HG03108 (cell line): ENCODE measurements around the gene MEDAG.

Source experiments
- ATAC-seq: cut with Tn5 transposase; IDR thresholded peaks from one replicate; pipeline ENCODE4 v1.9.1; 2021; ENCODE audit warnings: moderate library complexity; ENCODE audit not compliant: unreplicated experiment

The MEDAG gene

DNA sequence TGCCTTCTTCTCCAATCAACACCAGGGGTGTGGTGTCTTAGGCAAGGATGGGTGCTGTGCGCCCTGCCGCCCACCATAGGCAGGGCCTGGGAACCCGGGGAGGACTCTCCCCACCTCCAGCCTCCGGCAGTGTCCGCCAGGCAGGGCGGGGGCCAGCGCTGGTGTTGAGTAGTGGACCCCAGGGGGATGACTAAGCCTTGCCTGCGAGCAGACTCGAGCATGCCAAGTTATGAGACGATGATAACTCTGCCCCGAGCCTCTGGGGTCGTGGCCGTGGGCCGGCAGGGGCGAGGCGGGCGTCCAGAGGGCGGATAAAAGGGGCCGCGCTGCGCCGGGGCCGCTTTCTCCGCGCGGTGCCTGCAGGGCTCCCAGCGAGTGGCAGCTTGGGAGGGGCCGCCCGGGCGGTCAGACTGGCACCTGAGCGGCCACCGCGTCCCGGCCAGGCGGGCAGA, at the start of gene MEDAG:
Gene MEDAG (plus strand): TSS at position 340 of the 452 bp plus-strand sequence. CDS start 245 bp downstream, outside the sequence.
- ATAC-seq, result no peak

DNA sequence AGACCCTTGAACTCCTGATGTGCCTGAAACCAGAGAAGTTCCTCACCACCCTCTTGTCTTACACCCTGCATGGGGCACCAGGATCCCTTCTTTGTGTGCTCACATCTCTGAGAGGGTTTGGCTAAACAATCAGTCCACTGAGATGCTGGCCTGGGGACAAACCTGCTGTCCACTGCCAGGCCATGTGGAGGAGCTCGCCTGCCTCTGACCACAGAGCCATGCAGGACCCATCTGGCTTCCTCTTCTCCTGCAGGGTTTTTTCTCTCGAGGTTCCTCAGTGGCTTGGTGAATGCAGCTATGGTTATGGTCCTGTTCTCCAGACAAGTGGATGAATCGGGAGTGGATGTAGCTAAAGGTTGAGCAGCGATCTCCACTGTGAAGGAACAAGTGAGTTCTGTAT, 49.1 kb upstream of the MEDAG start:
- no peak for ATAC-seq

DNA sequence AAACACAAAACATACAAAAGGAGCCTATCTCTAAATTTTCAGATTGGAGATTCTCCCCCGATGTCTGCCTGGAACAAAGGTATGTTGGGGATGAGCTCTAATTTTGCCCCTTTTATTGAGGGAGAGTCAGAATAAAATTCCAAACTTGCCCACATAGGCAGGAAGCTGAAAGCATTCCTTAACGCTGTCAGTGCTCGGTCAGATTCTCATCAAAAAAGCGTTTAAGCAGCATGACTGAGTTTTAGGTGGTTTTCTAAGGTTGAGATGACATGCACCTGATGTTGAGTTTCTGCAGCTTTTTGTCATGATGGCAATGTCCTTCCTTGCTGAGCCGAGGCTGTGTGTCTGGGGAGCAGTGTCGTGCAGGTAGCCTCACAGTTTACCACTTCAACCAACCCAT, 48.4 kb upstream of the MEDAG start:
- no peak for ATAC-seq

DNA sequence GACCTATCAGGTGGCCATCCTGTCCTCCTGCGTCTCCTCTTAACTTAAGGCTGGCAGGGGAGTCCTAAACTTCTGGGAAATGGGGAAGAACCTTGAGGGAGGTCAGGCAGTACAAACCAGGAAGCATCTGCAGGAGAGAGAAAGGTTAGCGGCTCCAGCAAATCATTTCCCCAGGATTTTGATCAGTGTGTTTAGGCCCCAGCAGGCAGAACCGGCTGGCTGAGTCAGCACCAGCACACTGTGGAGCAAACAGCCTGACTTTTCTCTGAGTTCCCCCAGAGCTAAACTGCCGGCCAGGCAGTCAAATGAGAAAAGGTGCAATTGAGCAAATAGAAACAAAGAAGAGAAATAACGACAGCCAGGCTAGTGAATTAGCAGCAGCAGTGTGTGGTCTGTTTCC, 46.7 kb upstream of the MEDAG start:
- ATAC-seq, result no peak

DNA sequence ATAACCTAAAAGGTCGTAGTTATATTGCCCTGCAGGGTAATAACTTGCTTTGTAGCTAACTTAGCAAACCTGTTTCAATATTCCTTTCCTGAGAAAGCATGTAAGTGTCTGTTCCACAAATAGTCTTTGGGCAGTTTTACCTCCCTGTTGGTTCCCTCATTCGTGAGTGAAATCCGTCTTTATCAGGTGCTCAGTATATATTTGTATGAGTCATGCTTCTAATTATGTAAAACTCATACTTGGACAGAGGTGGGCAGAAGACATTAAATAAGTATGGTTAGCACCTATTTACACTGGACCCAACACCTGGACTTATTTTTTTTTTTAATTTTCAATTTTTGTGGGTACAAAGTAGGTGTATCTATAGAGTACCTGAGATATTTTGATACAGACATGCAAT, 44.9 kb upstream of the MEDAG start:
- no peak for ATAC-seq

DNA sequence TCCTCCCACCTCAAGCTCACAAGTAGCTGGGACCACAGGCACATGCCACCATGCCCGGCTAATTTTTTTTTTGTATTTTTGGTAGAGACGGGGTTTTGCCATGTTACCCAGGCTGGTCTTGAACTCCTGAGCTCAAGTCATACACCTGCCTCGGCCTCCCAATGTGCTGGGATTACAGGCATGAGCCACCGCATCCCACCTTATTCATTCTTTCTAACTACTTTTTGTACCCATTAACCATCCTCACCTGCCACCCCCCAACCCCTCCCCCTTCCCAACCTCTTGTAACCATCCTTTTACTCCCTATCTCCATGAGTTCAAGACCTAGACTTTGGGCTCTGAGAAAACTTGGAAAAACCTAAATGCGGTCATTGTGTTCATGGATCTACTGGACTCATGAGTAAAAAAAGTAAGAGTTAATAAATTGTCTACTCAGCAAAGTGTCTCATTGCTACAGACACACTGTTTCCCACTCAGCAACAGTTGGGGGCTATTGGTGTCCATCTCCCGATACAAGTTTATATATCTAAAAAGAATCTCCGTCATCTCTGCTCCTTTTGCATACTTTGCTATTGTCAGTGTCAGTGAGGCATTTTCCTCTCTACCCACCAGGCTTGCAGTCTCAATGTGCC, 44.1 kb upstream of the MEDAG start:
- no peak for ATAC-seq

DNA sequence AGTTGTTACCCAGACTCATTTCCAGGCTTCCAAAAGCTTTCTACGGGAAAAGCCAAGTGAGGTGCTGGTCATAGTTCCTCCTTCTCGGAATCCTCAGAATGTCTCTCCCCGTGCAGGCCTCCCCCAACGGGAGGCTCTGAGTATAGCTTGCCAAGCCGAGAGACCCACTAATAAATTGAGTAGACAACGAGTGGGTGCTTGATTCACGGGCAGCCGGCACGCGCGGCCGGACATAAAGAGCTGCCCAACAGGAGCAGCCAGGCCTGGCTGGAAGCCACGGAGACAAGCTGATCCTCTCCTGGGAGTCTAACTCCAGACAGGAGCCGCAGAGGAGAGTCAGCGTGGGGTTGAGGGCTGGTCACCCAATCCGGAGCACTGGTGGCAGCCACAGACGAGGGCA, 43.4 kb upstream of the MEDAG start:
- ATAC-seq, result no peak

DNA sequence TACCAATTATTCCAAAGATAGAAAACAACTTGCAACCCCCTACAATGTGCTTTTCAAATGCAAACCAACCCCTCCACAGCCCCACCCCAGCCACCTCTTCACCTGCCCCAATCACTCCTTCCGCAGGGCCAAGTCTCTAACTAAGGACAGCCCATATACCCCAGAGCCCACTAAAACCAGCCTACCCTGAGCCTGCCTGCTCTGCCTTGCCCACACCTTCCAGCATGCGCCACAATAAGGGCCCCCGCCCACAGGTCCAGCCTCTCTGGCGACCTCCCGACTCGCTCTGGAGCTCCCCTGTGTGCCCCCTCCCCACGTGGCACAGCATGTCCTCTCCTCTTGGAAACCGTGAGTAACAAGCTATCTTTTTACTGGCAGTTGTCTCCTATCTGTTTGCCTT, 42.8 kb upstream of the MEDAG start:
- no peak for ATAC-seq

DNA sequence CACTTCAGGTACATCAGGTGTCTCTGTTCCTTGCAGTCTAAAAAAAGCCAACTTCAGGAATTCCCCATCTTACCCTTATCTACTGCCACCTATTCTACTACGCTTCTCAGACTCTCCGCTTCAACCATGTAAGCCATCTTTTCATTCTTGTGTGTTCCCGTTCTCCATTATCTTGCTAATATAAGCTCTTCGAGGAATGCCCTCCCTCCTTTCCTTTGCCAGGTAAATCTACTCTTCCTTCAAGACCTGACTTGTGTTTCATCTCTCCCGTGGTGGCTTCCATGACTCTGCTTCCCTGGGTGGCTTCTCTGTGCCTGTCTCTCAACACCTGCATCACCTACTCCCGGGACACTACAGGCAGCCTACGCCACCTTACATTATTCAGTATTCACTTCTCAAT, 42.3 kb upstream of the MEDAG start:
- ATAC-seq, result no peak

DNA sequence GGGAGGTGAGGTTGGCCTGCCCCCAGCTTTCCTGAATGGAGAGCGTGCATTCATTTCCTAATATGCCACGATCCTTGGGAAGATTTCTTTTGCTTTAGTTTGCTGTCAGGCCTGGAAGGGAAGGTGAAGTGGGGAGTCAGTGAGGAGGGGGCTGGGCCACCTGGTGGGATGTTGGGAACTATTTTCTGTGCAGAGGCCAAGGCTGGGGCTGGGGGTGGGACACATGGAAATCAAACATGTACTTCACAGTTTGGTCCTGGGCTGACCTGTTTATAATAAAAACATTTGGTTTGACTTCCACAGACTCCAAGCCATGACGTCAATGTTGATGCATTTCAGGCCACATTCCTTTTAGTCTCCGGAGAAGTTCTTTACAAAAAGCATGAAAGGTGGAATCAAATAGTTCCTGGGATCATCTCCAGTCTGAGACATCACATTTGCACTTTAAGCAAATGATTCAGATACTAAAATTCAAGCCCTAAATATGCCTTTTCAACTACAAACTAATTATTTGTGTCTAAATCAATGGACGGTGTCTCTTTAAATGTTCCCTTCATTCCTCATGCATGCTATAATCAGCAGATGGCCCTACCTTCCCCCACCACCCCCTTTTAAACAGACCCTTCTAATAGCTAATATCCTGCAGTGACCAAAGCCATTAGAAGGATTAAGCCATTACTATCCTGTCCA, 41.5 kb upstream of the MEDAG start:
- ATAC-seq, result no peak

DNA sequence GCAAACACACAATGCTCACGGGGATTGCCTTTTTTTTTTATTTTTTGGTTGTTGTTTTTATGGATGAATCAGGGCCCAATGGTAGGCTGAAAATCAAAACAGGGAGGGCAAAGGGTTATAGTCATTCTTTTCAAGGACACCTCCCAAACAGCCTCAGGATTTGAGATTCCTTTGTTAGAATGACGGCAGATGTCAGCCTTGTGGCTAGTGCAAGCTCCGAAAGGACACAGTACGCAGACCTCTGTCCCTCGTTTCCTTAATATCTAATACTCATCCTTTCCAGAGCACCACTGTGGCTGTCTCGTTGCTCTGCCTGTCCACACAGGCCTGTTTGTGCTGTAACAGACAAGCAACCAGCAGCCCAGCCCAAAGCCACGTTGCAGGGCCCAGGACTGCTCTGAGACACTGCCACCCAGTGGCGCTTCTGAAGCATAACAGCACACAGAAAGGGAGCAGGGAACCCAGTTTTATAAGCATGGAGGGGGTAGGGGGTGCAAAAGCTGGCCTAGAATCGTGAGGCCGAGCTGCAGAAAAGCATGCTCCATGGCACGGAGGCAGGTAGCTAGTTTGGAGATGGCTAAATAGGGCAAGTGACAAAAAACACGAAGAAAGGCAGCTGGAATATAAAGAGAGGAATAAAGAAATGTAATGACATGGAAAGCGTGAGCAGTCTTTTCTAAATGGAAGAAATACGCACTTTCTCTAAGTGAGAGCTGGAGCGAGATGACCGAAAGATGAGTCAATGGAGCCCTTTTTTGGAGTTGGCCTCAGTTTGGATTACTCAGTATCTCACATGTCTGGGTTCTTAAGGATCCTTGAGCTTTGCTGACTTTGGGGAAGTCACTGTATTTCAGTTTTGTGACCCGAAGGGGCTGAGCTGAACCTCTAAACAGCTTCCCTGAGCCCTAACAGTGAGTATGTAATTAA, 40.7 kb upstream of the MEDAG start:
- ATAC-seq, result peak; percentile 70

DNA sequence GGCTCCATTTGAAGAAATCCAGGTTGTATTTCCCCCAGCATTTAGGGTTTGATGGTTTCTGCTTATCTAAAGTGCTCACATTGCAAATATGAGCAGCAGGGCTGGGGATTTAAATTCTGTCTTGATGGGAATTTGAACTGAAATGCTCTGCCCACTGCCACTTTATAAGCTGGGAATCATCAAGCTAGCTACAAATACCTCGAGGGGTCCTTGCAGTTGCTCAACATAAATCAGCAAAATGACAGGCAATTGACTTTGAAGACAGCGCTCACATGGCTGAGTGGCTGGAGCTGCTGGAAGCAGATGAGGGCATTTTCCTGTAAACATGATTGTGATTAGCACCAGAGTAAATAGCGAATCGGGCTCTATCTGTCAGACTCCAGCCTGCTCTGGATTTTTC, 39.4 kb upstream of the MEDAG start:
- ATAC-seq, result no peak

DNA sequence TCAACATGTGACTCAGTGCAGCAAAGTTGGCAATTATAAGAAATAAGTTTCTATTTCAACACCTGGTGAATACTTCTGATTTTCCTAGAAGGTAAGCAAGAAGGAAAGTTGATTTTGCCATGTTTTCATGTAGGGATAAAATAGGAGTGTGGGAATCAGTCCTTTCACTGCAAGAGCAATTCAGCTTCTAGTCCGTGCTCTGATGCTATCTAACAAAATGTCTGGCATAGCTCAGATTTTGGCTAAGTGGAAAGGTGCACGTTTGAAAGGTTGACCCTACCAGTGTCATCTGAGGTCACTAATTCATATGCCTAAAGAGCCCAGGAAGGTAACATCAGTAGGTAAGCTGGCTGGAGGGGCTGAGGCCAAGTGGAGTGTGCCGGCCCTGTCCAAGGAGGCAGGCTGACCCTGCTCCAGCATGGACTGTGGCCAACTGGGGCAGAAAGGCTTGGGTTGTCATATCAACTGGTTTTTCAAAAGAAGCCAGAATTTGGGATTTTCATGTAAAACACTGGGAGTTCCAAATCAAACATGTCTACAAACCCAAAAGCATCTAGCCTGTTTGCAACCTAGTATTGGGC, 38.9 kb upstream of the MEDAG start:
- no peak for ATAC-seq

DNA sequence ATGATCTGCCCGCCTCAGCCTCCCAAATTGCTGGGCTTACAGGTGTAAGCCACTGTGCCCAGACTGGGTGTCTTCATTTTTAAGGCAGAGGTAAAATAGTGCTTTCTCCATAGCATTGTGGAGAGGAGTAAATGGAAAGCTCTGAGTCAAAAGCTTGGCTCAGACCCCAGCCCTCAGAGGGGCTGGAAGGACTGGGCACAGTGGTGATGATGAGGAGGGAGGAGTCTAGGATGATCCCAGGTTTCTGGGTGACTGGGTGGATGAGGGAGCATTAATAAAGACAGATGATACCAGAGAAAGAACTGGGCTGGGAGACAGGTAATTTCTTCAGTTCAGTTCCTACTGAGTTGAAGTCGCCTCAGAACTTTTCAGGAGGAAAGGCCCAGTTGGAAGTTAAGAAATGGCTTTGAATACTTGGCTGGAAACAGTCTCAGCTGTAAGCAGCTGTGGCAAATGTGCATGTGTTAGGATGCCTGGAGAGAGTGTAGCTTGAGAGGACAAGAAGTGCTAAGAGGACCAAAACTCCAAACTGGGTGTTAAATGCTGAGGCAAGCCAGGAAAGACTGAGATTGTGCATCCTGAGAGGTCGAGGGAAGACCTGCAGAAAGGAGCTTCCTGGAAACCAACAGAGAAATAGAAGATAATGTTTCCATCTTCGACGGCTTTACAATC, 37.1 kb upstream of the MEDAG start:
- ATAC-seq, result no peak

DNA sequence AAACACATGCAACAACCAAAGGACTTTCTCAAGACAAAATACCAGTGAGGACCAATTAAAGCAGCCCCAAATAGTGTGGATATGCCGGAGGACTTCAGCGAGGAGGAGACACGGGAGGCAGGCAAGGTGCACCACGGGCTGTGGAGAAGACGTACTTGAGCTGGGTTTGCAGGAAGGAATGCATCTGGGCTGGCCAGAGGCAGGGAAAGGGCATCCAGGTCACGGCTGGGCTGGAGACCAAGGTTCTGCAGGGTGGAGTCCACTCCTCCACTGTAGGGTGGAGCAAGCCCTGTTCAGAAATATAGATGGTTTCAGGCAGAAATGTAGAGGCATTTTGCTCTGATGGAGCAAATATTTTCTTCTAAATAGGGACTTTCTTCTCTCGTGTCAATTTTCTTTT, 36.6 kb upstream of the MEDAG start:
- ATAC-seq, result no peak

DNA sequence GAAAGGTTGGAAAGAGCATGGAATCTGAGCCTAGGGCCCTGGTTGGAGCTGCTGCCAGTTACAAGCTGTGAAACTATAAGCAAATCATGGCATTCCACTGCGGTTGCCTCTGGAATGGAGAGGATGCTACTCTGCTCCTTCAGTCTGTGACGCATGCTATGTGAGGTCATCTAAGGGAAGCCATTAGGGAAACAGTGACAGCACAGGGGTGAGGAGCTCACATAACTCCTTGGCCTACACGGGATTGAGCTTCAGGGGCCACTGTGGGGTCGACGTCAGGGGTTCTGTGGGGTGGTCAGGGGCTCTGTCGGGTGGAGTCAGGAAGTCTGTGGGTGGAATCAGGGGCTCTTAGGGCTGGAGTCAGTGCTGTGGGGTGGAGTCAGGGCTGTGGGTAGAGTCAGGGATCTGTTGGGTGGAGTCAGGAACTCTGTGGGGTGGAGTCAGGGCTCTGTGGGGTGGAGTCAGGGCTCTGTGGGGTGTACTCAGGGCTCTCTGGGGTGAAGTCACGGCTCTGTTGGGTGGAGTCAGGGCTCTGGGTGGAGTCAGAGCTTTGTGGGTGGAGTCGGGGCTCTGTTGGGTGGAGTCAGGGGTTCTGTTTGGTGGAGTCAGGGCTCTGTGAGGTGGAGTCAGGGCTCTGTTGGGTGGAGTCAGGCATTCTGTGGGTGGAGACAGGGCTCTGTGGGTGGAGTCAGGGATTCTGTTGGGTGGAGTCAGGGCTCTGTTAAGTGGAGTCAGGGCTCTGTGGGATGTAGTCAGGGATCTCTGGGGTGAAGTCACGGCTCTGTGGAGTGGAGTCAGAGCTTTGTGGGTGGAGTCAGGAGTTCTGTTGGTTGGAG, 35.8 kb upstream of the MEDAG start:
- no peak for ATAC-seq

DNA sequence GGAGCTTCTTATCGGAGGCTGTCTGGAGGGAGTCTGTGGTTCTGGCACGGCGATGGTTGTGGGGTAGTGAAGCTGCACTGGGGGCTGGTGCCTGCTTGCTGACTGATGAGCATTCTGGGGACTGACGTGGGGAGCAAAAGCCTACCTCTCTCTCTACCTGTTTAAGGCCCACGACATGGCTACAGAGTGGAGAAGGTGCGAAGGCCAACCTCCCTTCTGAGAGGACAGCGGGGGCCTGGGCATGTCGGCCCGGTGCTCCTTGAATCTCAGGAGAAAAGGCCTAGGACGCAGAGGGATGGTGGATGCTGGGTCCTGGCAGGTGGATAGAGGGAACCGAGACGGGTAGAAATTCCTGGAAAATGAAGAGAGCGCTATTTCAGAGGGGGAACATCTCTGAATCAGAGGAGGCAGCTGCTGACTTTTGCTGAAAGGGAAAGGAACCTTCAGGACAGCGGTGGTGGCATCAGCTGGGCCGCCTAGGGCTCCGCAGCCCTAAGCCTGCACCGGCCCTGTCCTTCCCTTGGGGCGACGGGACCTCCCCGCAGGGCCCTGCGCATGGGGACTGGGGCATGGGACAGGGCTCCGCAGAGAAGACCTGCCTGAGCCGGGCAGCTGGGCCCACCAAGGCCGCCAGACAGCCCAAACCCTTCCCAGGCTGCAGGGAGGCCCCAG, 35.0 kb upstream of the MEDAG start:
- ATAC-seq, result no peak

DNA sequence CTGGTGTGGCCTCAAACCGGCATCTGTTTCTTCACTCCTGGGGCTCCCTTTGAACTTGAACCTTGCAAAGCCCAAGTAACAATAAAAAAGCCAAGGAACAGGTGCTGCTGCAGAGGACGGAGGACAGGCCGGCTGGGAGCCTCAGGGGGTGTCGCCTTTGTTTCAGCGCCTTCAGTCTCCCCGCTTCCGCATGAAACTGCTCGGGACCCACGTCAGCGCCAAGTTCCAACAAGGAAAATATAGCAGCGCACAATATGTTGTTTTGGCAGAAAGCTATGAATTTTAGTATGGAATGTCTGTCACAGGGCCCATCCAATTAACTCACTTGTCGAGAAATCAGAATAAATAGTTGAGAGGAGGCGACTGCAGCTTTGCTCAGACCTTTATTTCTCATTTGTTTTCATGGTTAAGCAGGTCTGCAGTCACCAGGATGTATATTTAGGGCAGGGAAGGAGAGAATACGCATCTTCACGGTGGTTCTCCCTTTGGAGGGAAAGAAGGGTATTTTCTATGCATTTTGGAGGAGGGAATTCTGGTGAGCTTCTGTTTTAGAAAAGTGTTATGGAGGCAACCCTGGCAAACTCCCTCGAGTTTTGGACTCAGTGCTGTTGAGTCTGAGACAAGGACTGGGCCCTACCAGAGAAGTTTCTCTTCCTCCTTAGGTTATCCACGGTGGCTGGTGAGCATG, 34.3 kb upstream of the MEDAG start:
- no peak for ATAC-seq

DNA sequence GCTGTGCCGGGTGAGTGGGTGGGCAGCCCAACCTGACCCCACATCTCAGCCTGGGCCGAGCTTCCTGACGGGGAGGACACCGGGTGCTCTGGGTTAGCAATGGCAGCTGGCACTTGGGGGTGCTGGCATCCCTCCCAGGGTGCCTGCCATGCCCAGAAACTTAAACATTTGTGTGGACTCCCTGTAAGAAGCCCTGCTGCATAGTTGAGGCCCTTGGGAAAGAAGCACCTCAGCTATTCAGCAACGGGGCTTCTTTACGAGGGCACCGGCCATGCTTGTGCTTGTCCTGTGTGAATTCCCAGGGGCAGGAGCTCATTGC, 33.8 kb upstream of the MEDAG start:
- no peak for ATAC-seq
